K562 (cell line): ENCODE measurements around the gene MIEF2. TPM values are rescaled to one million over a fixed set of nuclear protein-coding genes. Genes with fewer than 3 reads are reported as not detected.

Experiments
- ATAC-seq: fragments of 200-7000 bp; cut with Tn5 transposase; 3 replicates; pipeline ENCODE4 v1.9.1; 2020; ENCODE audit warnings: moderate library complexity
- BruUV-seq: library from RNA; stranded (reverse); fragments of 400-500 nt; replicated peaks from 2 replicates; lab custom pipeline; 2021; lab: Mats Ljungman, UMichigan
- CTCF ChIA-PET: fragments of 300-600 bp; formaldehyde crosslinking; extraction: SDS; loops from one replicate; lab custom pipeline; 2021; ENCODE audit warnings: low intra/inter-chr PET ratio; lab: Yijun Ruan, JAX
- POLR2A ChIA-PET: fragments of 300-600, 350-650 bp; sonication (Branson Sonifier 250); formaldehyde crosslinking; extraction: SDS; loops from one replicate; lab custom pipeline; 2021; ENCODE audit warnings: antibody characterized with exemption, inconsistent platforms; lab: Yijun Ruan, JAX
- DNase-seq, 4 experiments: peaks; one replicate each; pipeline versions ENCODE4 v3.0.0 to v3.0.0-alpha.2; 2011 to 2018; ENCODE audit warnings: low spot score in 3 of 4, mixed read lengths in 3 of 4; ENCODE audit errors: extremely low read depth in 1 of 4
- FAIRE-seq: peaks from 2 replicates; lab custom pipeline; 2011; peaks lifted over from hg19 to GRCh38; lab: Jason Lieb, UNC
- H2AFZ ChIP-seq: 2 replicates; pipeline ENCODE4 v1.6.0; 2011; ENCODE audit warnings: low read depth, low read length, control low read depth, inconsistent platforms
- H3K27ac ChIP-seq: fragments of 200-600 bp; 3 replicates; pipeline ENCODE4 v1.8.0; 2011; ENCODE audit warnings: low read depth, mild to moderate bottlenecking, control low read depth, inconsistent platforms, low read length, moderate library complexity, mixed read lengths; ENCODE audit errors: extremely low read depth
- H3K27me3 ChIP-seq, 2 experiments: fragments of 300-600 bp in 1 of 2; 2 replicates in 1 of 2; 3 replicates in 1 of 2; pipeline versions ENCODE4 v1.6.0 to v1.8.0; 2011; ENCODE audit warnings: inconsistent platforms in 2 of 2, low read length in 2 of 2, mild to moderate bottlenecking in 1 of 2, mixed read lengths in 1 of 2, moderate library complexity in 1 of 2; ENCODE audit not compliant: control insufficient read depth in 2 of 2, insufficient read depth in 2 of 2
- H3K36me3 ChIP-seq: fragments of 300-600 bp; 3 replicates; pipeline ENCODE4 v1.8.0; 2011; ENCODE audit warnings: mild to moderate bottlenecking, low read length, inconsistent platforms; ENCODE audit not compliant: control insufficient read depth, insufficient read depth
- H3K4me1 ChIP-seq, 2 experiments: fragments of 200-600 bp in 1 of 2; replicated peaks in 1 of 2; 2 replicates in 1 of 2; 3 replicates in 1 of 2; pipeline versions ENCODE4 v1.5.1 to v1.8.0; 2011; ENCODE audit warnings: inconsistent platforms in 2 of 2, low read length in 2 of 2, mild to moderate bottlenecking in 1 of 2, mixed read lengths in 1 of 2, moderate library complexity in 1 of 2; ENCODE audit not compliant: control insufficient read depth in 2 of 2, insufficient read depth in 2 of 2
- H3K4me2 ChIP-seq: 2 replicates; pipeline ENCODE4 v1.6.1; 2011; ENCODE audit warnings: low read length, control low read depth, inconsistent platforms, mixed read lengths; ENCODE audit not compliant: insufficient read depth
- H3K4me3 ChIP-seq: fragments of 200-600 bp; sonication (generic), shearing (Covaris generic); 2 replicates; pipeline ENCODE4 v1.5.1; 2016; ENCODE audit warnings: control low read depth, inconsistent platforms
- H3K79me2 ChIP-seq: fragments of 200-600 bp; 3 replicates; pipeline ENCODE4 v1.8.0; 2011; ENCODE audit warnings: low read length, inconsistent platforms; ENCODE audit not compliant: control insufficient read depth, insufficient read depth
- H3K9ac ChIP-seq, 2 experiments: 2 replicates each; pipeline versions ENCODE4 v1.6.0 to v1.6.1; 2011; ENCODE audit warnings: low read depth in 2 of 2, low read length in 2 of 2, control low read depth in 1 of 2, inconsistent platforms in 1 of 2, mild to moderate bottlenecking in 1 of 2, mixed read lengths in 1 of 2; ENCODE audit not compliant: insufficient read depth in 1 of 2
- H3K9me1 ChIP-seq: one replicate; pipeline ENCODE4 v1.6.0; 2011; ENCODE audit warnings: inconsistent platforms, mild to moderate bottlenecking, low read length, moderate library complexity; ENCODE audit not compliant: control insufficient read depth, insufficient read depth
- H3K9me3 ChIP-seq: replicated peaks from 2 replicates; pipeline ENCODE4 v1.5.1; 2011; ENCODE audit warnings: low read depth, low read length, inconsistent platforms; ENCODE audit not compliant: control insufficient read depth, insufficient read depth
- H4K20me1 ChIP-seq: replicated peaks from 2 replicates; pipeline ENCODE4 v1.6.1; 2011; ENCODE audit warnings: low read length, inconsistent platforms, mixed read lengths; ENCODE audit not compliant: control insufficient read depth, insufficient read depth
- ARID3A ChIP-seq: IDR thresholded peaks from 2 replicates; pipeline ENCODE4 v1.6.1; 2012; ENCODE audit warnings: low read depth, low read length, improper control_type of control experiment, borderline replicate concordance
- C11orf30 ChIP-seq: fragments of 450-650 bp; IDR thresholded peaks from 2 replicates; pipeline ENCODE4 v1.6.1; 2016; ENCODE audit warnings: low read depth, mild to moderate bottlenecking
- CCNT2 ChIP-seq: IDR thresholded peaks from 2 replicates; pipeline ENCODE4 v1.6.1; 2011; ENCODE audit warnings: borderline replicate concordance, low read depth, mild to moderate bottlenecking, moderate library complexity, mixed read lengths, low read length; ENCODE audit not compliant: insufficient read length; ENCODE audit errors: extremely low read depth
- E2F4 ChIP-seq: sonication (generic); formaldehyde crosslinking; IDR thresholded peaks from 2 replicates; pipeline ENCODE4 v1.8.0; 2022; ENCODE audit warnings: mild to moderate bottlenecking, low read depth, missing genetic modification reagents
- HDAC1 ChIP-seq, 2 experiments: fragments of 450-650 bp; IDR thresholded peaks; 2 replicates each; pipeline ENCODE4 v1.6.1; 2016 to 2017; ENCODE audit warnings: inconsistent platforms in 1 of 2, mild to moderate bottlenecking in 1 of 2, moderate library complexity in 1 of 2
- HNRNPH1 ChIP-seq: fragments of 200-400 bp; formaldehyde crosslinking; optimal IDR thresholded peaks from 2 replicates; pipeline ENCODE3; 2017; ENCODE audit warnings: low read depth, mild to moderate bottlenecking, low read length, moderate library complexity
- HOMEZ ChIP-seq: fragments of 250-450 bp; sonication (Bioruptor Pico); IDR thresholded peaks from 2 replicates; pipeline ENCODE4 v1.4.0; 2020; ENCODE audit warnings: mild to moderate bottlenecking, moderate library complexity
- NRF1 ChIP-seq, 2 experiments: fragments of 450-650 bp; IDR thresholded peaks in 1 of 2; conservative IDR thresholded peaks in 1 of 2; 2 replicates each; pipeline ENCODE4 v1.6.1; 2014; ENCODE audit warnings: mild to moderate bottlenecking in 2 of 2
- POLR2A ChIP-seq: fragments of 450-650 bp; conservative IDR thresholded peaks from 2 replicates; pipeline ENCODE4 v1.6.1; 2016
- RFX7 ChIP-seq: fragments of 250-450 bp; sonication (Bioruptor Pico); IDR thresholded peaks from 2 replicates; pipeline ENCODE4 v1.5.1; 2021; ENCODE audit warnings: mild to moderate bottlenecking
- SMARCE1 ChIP-seq: fragments of 450-650 bp; IDR thresholded peaks from 2 replicates; pipeline ENCODE4 v1.7.1; 2016; ENCODE audit warnings: mild to moderate bottlenecking
- SPI1 ChIP-seq: IDR thresholded peaks from 2 replicates; pipeline ENCODE4 v1.6.1; 2011; ENCODE audit warnings: low read depth, low read length, control low read depth, borderline replicate concordance
- TCF7 ChIP-seq: sonication (generic); IDR thresholded peaks from 2 replicates; pipeline ENCODE4 v1.6.1; 2016; ENCODE audit warnings: antibody characterized with exemption, borderline replicate concordance
- TFAP4 ChIP-seq: sonication (generic); formaldehyde crosslinking; IDR thresholded peaks from 2 replicates; pipeline ENCODE4 v1.8.0; 2022; ENCODE audit warnings: missing genetic modification reagents, mild to moderate bottlenecking, moderate library complexity, borderline replicate concordance
- YY1 ChIP-seq, 3 experiments: IDR thresholded peaks; 2 replicates each; pipeline ENCODE4 v1.6.1; 2011; ENCODE audit warnings: low read length in 2 of 3, mild to moderate bottlenecking in 2 of 3, moderate library complexity in 2 of 3, borderline replicate concordance in 1 of 3, control low read depth in 1 of 3, low read depth in 1 of 3; ENCODE audit not compliant: insufficient read depth in 3 of 3, insufficient replicate concordance in 2 of 3, control insufficient read depth in 1 of 3, insufficient read length in 1 of 3; ENCODE audit errors: extremely low read depth in 1 of 3
- WGBS: fragments of 100-300 bp; shearing (Covaris generic); methylation state at CpG from one replicate; pipeline ENCODE4 v1.1.6; 2016; ENCODE audit warnings: low coverage, mixed read lengths; ENCODE audit not compliant: insufficient coverage; ENCODE audit errors: missing lambda C conversion rate; 5-methylcytosine and 5-hydroxymethylcytosine counted together
- in situ Hi-C: fragments of 300-500 bp; cut with MboI; formaldehyde crosslinking; loops from 4 replicates; pipeline ENCODE4 v1.15.0; 2018; ENCODE audit warnings: inconsistent platforms, mixed read lengths
- intact Hi-C: fragments of 100-400 bp; cut with micrococcal nuclease; formaldehyde crosslinking; loops from 2 replicates; pipeline ENCODE4 v1.14.2; 2022
- polyA plus RNA-seq, 8 experiments: library from polyadenylated mRNA; depleted of rRNA in 4 of 8; stranded (reverse) in 5 of 8; unstranded in 3 of 8; fragments of >200 nt; fragmentation: Nextera tagmentation in 2 of 8; fragmentation: Illumina TruSeq in 1 of 8; extraction: Ambion mirVana in 2 of 8; extraction: Trizol in 1 of 8; gene quantifications; 2 replicates each; pipeline versions ENCODE4 v1.2.1 to v1.2.3, GENCODE V29; 2011 to 2014; ENCODE audit warnings: inconsistent platforms in 1 of 8, missing spikeins in 1 of 8
- total RNA-seq, 7 experiments: library from RNA; depleted of rRNA in 6 of 7; stranded (reverse); fragments of >200 nt in 6 of 7; fragmentation: Illumina TruSeq in 2 of 7; extraction: Trizol in 2 of 7; gene quantifications; 2 replicates each; pipeline versions ENCODE4 v1.2.1 to v1.2.3, GENCODE V29; 2011 to 2021; ENCODE audit warnings: low replicate concordance in 1 of 7

The MIEF2 gene
- total and polyA plus RNA-seq, 9 of the 15 experiments (the other 6 are each of a cell fraction or from before 2014, with no cell fraction given): 0.10 to 8.2 (median 2.4) TPM

GRCh38 chr17:18257982-18258355, 2.5 kb upstream of the MIEF2 start:
- H2AFZ ChIP-seq: peak overlapping the region; percentile 95
- peak overlapping the region; percentile 71 to 93 for H3K9ac ChIP-seq
- peak in 3 of 4 experiments; percentile 26 to 49 (median 41) for DNase-seq
- no TSS peak for BruUV-seq
- H3K27ac ChIP-seq: peak overlapping the region; percentile 80
- no peaks in the 10 kb centered on the region for H3K27me3 ChIP-seq
- intact Hi-C loops: no loop called here
- POLR2A ChIA-PET: interaction anchor here (0.7 kb wide), 1 partner anchor 607 kb away, joined by 3 read pairs; no protein-coding TSS in a partner anchor
- peak overlapping the region; percentile 85 for H3K4me3 ChIP-seq
- CTCF ChIA-PET: no interaction called here
- no peaks in the 10 kb centered on the region for H4K20me1 ChIP-seq
- in situ Hi-C loops: no loop called here
- H3K9me3 ChIP-seq: no peaks in the 10 kb centered on the region
- H3K9me1 ChIP-seq: no peaks in the 10 kb centered on the region
- peak overlapping the region; percentile 84 for H3K4me2 ChIP-seq
- peaks cover 26% of the 10 kb centered on the region; the same call in 1 of the 3 replicates for H3K36me3 ChIP-seq
- peak; percentile 63 for FAIRE-seq
- peak; percentile 62 for ATAC-seq
- WGBS: 4% methylated on average over 5 of the region's 16 CpGs
- H3K79me2 ChIP-seq: peaks cover 23% of the 10 kb centered on the region
- peaks cover 18 to 63% of the 10 kb centered on the region in 2 experiments; a peak in 4 of 5 replicates for H3K4me1 ChIP-seq
- TF ChIP-seq ARID3A (no peak), CCNT2 (peak; percentile 7), TCF7 (no peak), C11orf30 (no peak), YY1 (IDR thresholded peaks at IDR 0.05; ENCODE audit: borderline replicate concordance in 1 of 3, control insufficient read depth in 1 of 3, extremely low read depth in 1 of 3, insufficient read depth in 3 of 3, insufficient read length in 1 of 3, insufficient replicate concordance in 2 of 3, low read depth in 1 of 3, low read length in 2 of 3) (peak in 2 of 3 experiments; percentile 41 to 66), HOMEZ (CRISPR knock-in tag) (no peak), RFX7 (CRISPR knock-in tag) (no peak), HDAC1 (IDR thresholded peaks at IDR 0.05) (no peak), NRF1 (conservative IDR thresholded peaks at IDR 0.05 in 1 of 2, IDR thresholded peaks at IDR 0.05 in 1 of 2) (peak in 1 of 2 experiments; percentile 10; a peak in 1 of 4 replicates), SMARCE1 (0 out of 2 replicates have a peak, but pooled peaks have one; percentile 16), TFAP4 (CRISPR knock-in tag) (peak; percentile 30; the same call in 1 of the 2 replicates), SPI1 (peak; percentile 76), HNRNPH1 (no peak), POLR2A (peak; percentile 49; the same call in 1 of the 2 replicates), E2F4 (CRISPR knock-in tag) (no peak)
